ENCODE data around the gene ZDHHC4.
A peak's percentile ranks its signal among the peaks of the same experiment; 100 is the strongest.

The ZDHHC4 gene

DNA sequence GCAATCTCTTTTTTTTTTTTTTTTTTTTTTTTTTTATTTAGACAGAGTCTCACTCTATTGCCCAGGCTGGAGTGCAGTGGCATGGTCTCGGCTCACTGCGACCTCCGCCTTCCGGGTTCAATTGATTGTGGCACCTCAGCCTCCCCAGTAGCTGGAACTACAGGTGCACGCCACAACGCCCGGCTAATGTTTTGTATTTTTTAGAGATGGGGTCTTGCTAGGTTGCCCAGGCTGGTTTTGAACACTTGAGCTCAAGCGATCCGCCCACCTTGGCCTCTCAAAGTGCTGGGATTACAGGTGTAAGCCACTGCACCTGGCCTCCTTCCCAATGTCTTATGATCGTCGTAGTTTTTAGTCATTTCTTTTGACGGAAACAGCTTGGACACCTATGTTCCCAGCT, 31.5 kb downstream of the ZDHHC4 start:
- H3K4me3 ChIP-seq (ENCODE audit: low read depth, low read length): no peak overlapping the region
- H3K9ac ChIP-seq (ENCODE audit: low read length): no peak overlapping the region
- peaks cover 16% of the 10 kb centered on the region for H3K36me3 ChIP-seq (ENCODE audit: control insufficient read depth, insufficient read depth, low read length)
- H3K4me1 ChIP-seq (ENCODE audit: control insufficient read depth, insufficient read depth, low read length): peaks cover 4% of the 10 kb centered on the region
- H3K9me3 ChIP-seq (ENCODE audit: control insufficient read depth, insufficient read depth, low read depth, low read length): no peaks in the 10 kb centered on the region
- H3K27me3 ChIP-seq (ENCODE audit: control insufficient read depth, insufficient read depth, low read length): peaks cover 8% of the 10 kb centered on the region; the same call in 1 of the 2 replicates
- no peak overlapping the region for H3K27ac ChIP-seq (ENCODE audit: low read depth, low read length)

DNA sequence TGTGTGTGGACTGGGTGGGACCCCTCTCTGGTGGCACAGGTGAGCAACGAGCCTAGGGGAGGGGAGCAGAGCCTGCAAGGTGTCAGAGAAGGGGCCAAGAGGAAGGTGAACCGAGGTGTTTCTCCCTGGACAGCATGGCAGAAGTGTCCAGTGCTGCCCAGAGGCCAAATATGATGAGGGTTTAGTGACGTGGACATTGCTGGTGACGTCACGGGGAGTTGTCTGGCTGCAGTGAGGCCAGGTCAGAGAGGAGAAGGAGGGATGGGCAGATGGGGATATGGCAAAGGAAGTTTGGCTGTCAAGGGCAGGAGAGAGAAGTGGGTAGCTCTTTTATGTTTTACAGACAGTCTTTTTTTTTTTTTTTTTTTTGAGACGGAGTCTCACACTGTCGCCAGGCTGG, 35.6 kb downstream of the ZDHHC4 start:
- Histone ChIP-seq H3K36me3 (ENCODE audit: control insufficient read depth, insufficient read depth, low read length) (peaks cover 8% of the 10 kb centered on the region), H3K9me3 (ENCODE audit: control insufficient read depth, insufficient read depth, low read depth, low read length) (no peaks in the 10 kb centered on the region), H3K9ac (ENCODE audit: low read length) (no peak overlapping the region), H3K27me3 (ENCODE audit: control insufficient read depth, insufficient read depth, low read length) (peaks cover 15% of the 10 kb centered on the region; the same call in 1 of the 2 replicates), H3K4me1 (ENCODE audit: control insufficient read depth, insufficient read depth, low read length) (peaks cover 15% of the 10 kb centered on the region), H3K27ac (ENCODE audit: low read depth, low read length) (no peak overlapping the region), H3K4me3 (ENCODE audit: low read depth, low read length) (no peak overlapping the region)

DNA sequence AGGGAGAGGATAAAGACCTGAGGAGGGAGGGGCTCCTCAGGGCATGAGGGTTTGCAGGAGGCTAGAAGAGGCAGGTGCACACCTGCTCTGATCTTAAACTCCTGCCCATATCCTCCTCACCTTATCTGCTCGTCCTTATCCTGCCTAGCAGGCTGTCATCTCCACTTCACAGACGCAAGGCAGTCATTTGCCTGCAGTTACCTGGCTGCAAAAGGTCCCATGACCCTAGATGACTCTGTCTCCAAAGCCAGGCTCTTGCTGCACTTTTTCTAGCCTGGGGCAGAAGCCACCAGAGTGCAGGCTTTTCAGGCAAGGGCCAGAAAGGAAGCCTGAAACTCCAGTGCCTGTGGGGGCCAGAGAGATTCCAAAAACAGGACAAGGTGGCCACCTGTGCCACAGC, 36.5 kb downstream of the ZDHHC4 start:
- Histone ChIP-seq H3K9ac (ENCODE audit: low read length) (no peak overlapping the region), H3K4me3 (ENCODE audit: low read depth, low read length) (no peak overlapping the region), H3K9me3 (ENCODE audit: control insufficient read depth, insufficient read depth, low read depth, low read length) (no peaks in the 10 kb centered on the region), H3K4me1 (ENCODE audit: control insufficient read depth, insufficient read depth, low read length) (peaks cover 15% of the 10 kb centered on the region), H3K27me3 (ENCODE audit: control insufficient read depth, insufficient read depth, low read length) (peaks cover 15% of the 10 kb centered on the region; the same call in 1 of the 2 replicates), H3K36me3 (ENCODE audit: control insufficient read depth, insufficient read depth, low read length) (peaks cover 8% of the 10 kb centered on the region), H3K27ac (ENCODE audit: low read depth, low read length) (no peak overlapping the region)

DNA sequence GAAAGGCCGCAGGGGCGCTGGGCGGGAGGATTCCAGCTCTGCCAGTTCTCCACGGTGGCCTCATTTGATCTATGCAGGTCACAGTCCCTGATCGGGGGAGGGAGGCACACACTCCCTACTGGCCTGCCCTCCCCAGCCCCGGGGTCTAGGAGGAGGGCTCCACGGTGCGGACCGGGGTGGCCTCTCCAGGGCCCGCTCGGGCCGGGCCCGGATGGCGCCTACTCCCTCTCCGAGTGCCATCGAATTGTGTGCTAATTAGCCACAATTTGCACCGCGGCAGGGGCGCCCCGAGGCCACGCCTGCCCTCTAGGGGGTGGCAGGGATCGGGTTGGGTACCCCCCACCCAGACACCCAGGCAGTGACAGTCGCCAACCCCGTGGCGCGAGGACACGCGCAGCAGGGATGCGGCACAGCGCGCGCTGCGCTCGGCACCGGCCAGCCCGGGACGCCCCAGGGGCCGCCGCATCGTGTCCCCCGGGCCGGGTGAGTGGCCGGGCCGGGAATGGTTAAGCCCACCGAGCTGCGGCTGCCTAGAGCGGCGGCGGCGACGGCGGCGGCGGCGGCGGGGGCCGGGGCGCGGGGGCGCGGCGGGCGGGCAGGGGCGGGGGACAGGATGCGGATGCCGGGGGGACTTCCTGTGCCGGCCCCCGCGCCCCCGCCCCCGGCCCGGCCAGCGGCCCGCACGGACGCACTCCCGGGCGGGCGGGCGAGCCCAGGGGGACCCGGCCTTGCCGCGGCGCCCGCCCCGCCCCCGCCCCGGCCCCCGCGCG, 37.9 kb downstream of the ZDHHC4 start, which contains the start of gene ZNF853:
Gene ZNF853 (plus strand): TSS at position 658 of the 770 bp plus-strand sequence. CDS start 565 bp downstream, outside the sequence.
- peaks cover 15% of the 10 kb centered on the region for H3K4me1 ChIP-seq (ENCODE audit: control insufficient read depth, insufficient read depth, low read length)
- H3K27ac ChIP-seq (ENCODE audit: low read depth, low read length): peak within 1 kb of the TSS; percentile 57; the same call in 1 of the 2 replicates
- peak within 1 kb of the TSS; percentile 77 for H3K9ac ChIP-seq (ENCODE audit: low read length)
- H3K4me3 ChIP-seq (ENCODE audit: low read depth, low read length): peak within 1 kb of the TSS; percentile 96
- H3K9me3 ChIP-seq (ENCODE audit: control insufficient read depth, insufficient read depth, low read depth, low read length): no peaks in the 10 kb centered on the region
- peaks cover 8% of the 10 kb centered on the region for H3K36me3 ChIP-seq (ENCODE audit: control insufficient read depth, insufficient read depth, low read length)
- peaks cover 15% of the 10 kb centered on the region; the same call in 1 of the 2 replicates for H3K27me3 ChIP-seq (ENCODE audit: control insufficient read depth, insufficient read depth, low read length)

DNA sequence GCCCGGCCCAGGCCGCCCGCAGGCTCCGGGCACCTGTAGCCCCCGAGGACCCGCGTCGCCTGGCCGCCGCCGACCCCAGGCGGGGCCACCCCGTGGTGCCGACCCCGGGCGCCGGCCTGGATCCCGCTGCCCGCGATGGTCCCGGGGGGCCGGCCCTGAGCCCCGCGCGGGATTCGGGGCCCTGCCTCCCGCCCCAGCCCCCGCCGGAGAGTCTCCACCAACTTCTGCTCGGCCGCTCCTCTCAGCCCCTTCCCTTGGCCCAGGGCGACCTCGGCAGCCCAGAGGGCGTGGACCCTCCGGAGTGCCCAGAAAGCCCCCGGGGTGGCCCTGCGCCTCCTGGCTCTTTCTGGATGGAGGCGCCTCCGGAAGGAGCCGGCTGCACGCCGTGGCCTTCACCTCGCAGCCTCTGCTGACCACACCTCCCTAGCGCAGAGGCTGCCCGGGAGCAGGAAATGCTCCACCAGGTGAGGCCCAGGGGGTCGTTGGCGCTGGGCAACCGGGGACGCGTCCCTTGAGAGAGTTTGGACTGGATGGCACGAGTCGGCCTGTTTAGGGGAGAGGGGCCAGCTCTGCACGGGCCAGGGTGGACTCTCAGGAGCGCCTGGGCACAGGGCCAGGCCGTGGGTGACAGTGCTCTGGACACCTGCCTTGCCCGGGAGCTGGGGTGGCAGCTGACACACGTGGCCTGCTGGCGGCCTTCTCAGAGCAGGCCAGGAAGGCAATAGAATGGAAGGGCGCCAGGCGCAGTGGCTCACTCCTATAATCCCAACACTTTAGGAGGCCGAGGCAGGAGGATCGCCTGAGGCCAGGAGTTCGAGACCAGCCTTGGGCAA, 38.7 kb downstream of the ZDHHC4 start:
- Histone ChIP-seq H3K4me1 (ENCODE audit: control insufficient read depth, insufficient read depth, low read length) (peaks cover 15% of the 10 kb centered on the region), H3K9ac (ENCODE audit: low read length) (peak overlapping the region; percentile 58), H3K27ac (ENCODE audit: low read depth, low read length) (no peak overlapping the region), H3K36me3 (ENCODE audit: control insufficient read depth, insufficient read depth, low read length) (peaks cover 10% of the 10 kb centered on the region), H3K9me3 (ENCODE audit: control insufficient read depth, insufficient read depth, low read depth, low read length) (no peaks in the 10 kb centered on the region), H3K4me3 (ENCODE audit: low read depth, low read length) (peak overlapping the region; percentile 65), H3K27me3 (ENCODE audit: control insufficient read depth, insufficient read depth, low read length) (peaks cover 15% of the 10 kb centered on the region; the same call in 1 of the 2 replicates)

DNA sequence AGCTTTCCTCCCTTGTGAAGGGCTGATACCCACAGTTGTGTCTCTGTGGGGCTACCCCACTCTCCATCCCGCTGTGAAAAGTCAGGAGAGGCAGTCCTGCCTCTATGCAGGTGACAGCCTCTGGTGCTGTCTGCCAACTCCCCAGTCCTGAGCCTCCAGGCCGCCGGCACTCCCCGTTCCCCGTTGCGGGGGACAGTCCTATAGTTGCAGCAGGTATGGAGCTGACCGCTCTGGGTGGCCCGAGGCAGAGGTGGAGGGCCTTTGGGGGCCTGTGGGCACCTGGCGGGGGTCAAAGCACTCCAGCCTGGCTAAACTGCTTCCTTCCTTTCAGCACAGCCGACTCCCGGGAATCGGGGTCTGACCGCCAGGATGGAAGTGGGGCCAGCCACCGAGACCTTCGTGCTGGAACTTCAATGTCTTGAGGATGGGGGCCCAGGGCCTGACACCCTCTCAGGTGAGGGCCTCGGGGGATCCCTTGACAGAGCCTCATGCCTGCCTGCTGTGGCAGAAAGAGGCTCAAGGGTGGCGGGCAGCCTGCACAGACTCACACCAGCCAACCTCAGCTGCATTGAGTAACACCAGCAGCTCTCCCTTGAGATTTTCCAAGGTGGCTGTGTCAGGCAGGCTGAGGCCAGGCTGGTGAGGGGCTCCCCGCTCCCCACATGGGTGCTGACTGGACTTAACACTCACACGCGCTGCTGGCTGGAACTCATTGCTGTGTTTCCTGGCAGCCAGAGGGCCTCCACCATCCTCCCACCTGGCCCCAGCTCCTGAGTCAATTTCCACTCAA, 39.8 kb downstream of the ZDHHC4 start:
- no peaks in the 10 kb centered on the region for H3K9me3 ChIP-seq (ENCODE audit: control insufficient read depth, insufficient read depth, low read depth, low read length)
- no peak overlapping the region for H3K9ac ChIP-seq (ENCODE audit: low read length)
- no peak overlapping the region for H3K4me3 ChIP-seq (ENCODE audit: low read depth, low read length)
- H3K36me3 ChIP-seq (ENCODE audit: control insufficient read depth, insufficient read depth, low read length): peaks cover 20% of the 10 kb centered on the region
- peaks cover 15% of the 10 kb centered on the region; the same call in 1 of the 2 replicates for H3K27me3 ChIP-seq (ENCODE audit: control insufficient read depth, insufficient read depth, low read length)
- peaks cover 15% of the 10 kb centered on the region for H3K4me1 ChIP-seq (ENCODE audit: control insufficient read depth, insufficient read depth, low read length)
- no peak overlapping the region for H3K27ac ChIP-seq (ENCODE audit: low read depth, low read length)

DNA sequence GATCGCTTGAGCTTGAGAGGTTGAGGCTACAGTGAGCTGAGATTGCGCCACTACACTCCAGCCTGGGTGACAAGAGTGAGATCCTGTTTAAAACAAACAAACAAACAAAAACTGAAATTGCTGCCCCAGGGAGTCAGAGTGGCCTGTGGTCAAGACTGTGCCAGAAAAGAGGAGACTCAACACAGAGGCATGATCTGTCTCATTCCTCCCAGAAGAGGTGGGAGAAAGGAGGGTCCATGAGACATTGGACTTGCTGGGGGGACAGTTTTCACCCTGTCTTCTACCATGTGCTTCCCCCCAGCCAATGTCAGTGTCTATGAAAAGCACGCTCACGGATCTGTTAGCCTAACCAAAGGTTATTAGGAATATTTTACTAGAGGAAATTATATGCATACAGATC, 41.4 kb downstream of the ZDHHC4 start:
- Histone ChIP-seq H3K9me3 (ENCODE audit: control insufficient read depth, insufficient read depth, low read depth, low read length) (no peaks in the 10 kb centered on the region), H3K27ac (ENCODE audit: low read depth, low read length) (no peak overlapping the region), H3K36me3 (ENCODE audit: control insufficient read depth, insufficient read depth, low read length) (peaks cover 30% of the 10 kb centered on the region), H3K27me3 (ENCODE audit: control insufficient read depth, insufficient read depth, low read length) (peaks cover 8% of the 10 kb centered on the region; the same call in 1 of the 2 replicates), H3K9ac (ENCODE audit: low read length) (no peak overlapping the region), H3K4me1 (ENCODE audit: control insufficient read depth, insufficient read depth, low read length) (peaks cover 12% of the 10 kb centered on the region), H3K4me3 (ENCODE audit: low read depth, low read length) (no peak overlapping the region)

DNA sequence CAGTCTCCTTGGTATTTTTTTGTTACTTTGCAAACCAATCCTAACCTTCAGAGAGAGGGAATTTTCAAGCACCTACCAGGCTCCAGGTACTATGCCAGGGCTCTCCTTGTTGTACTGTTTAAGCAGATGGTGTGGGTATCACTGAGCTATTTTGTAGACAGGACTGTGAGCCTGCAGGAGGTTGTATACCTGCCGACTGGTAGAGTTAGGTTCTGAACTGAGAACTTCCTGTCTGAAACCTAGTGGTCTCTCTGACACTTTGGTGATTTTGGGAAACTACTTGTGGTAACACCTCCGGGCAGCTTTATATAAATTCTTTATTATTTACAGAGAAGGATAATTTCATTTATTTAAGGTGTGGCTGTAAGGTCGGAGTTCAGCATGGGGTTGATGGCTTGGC, 42.7 kb downstream of the ZDHHC4 start:
- no peak overlapping the region for H3K27ac ChIP-seq (ENCODE audit: low read depth, low read length)
- no peak overlapping the region for H3K4me3 ChIP-seq (ENCODE audit: low read depth, low read length)
- no peaks in the 10 kb centered on the region for H3K4me1 ChIP-seq (ENCODE audit: control insufficient read depth, insufficient read depth, low read length)
- H3K27me3 ChIP-seq (ENCODE audit: control insufficient read depth, insufficient read depth, low read length): no peaks in the 10 kb centered on the region; the same call in 1 of the 2 replicates
- H3K9me3 ChIP-seq (ENCODE audit: control insufficient read depth, insufficient read depth, low read depth, low read length): no peaks in the 10 kb centered on the region
- H3K9ac ChIP-seq (ENCODE audit: low read length): no peak overlapping the region
- peaks cover 30% of the 10 kb centered on the region for H3K36me3 ChIP-seq (ENCODE audit: control insufficient read depth, insufficient read depth, low read length)

DNA sequence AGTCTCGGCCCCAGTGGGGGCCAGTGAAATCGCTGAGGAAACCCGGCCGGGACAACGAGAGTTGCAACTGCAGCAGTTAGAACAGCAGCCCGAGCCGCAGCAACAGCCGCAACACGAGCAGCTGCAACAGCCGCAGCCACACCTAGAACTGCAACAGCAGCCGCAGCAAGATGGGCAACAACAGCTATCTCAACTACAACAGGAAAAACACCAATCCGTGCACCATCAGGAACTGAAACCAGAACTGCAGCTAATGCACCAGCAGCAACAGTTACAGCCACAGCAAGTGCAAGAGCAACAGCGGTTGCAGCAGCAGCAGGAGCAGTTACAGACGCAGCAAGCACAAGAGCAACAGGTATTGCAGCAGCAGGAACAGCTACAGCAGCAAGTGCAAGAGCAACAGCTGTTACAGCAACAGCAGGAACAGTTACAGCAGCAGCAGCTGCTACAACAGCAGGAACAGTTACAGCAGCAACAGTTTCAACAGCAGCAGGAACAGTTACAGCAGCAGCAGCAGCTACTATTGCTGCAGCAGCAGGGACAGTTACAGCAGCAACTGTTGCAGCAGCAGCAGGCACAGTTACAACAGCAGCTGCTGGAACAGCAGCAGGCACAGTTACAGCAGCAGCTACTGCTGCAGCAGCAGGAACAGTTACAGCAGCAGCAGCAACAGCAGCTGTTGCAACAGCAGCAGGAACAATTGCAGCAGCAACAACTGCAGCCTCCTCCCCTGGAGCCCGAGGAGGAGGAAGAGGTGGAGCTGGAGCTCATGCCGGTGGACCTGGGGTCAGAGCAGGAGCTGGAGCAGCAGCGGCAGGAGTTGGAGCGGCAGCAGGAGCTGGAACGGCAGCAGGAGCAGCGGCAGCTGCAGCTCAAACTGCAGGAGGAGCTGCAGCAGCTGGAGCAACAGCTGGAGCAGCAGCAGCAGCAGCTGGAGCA, 44.2 kb downstream of the ZDHHC4 start:
- Histone ChIP-seq H3K27me3 (ENCODE audit: control insufficient read depth, insufficient read depth, low read length) (no peaks in the 10 kb centered on the region), H3K9ac (ENCODE audit: low read length) (no peak overlapping the region), H3K27ac (ENCODE audit: low read depth, low read length) (no peak overlapping the region), H3K4me1 (ENCODE audit: control insufficient read depth, insufficient read depth, low read length) (no peaks in the 10 kb centered on the region), H3K36me3 (ENCODE audit: control insufficient read depth, insufficient read depth, low read length) (peaks cover 30% of the 10 kb centered on the region), H3K4me3 (ENCODE audit: low read depth, low read length) (no peak overlapping the region), H3K9me3 (ENCODE audit: control insufficient read depth, insufficient read depth, low read depth, low read length) (no peaks in the 10 kb centered on the region)
